Mesendoderm (in vitro differentiated cells): ENCODE results near the gene SPTAN1. TPM values are rescaled to one million over a fixed set of nuclear protein-coding genes. Genes with fewer than 3 reads are reported as not detected.
A peak's percentile ranks its signal among the peaks of the same experiment; 100 is the strongest.
"Not testable (repeated sequence)": the region's sequence is repeated elsewhere in the genome, so short reads cannot be mapped to it uniquely, and the experiment has no call there.

Experiments
- DNase-seq: peaks from one replicate; pipeline ENCODE4 v3.0.0; 2013
- H2AK5ac ChIP-seq: 2 replicates; pipeline ENCODE4 v1.6.1; 2013; ENCODE audit warnings: low read length, inconsistent platforms
- H2BK120ac ChIP-seq: 2 replicates; pipeline ENCODE4 v1.6.1; 2013; ENCODE audit warnings: low read depth, mild to moderate bottlenecking, low read length, moderate library complexity, mixed read lengths
- H2BK15ac ChIP-seq: replicated peaks from 2 replicates; pipeline ENCODE4 v1.6.1; 2013; ENCODE audit warnings: low read depth, mild to moderate bottlenecking, moderate library complexity
- H2BK5ac ChIP-seq: 2 replicates; pipeline ENCODE4 v1.6.1; 2013; ENCODE audit warnings: low read length, inconsistent platforms
- H3K18ac ChIP-seq: 2 replicates; pipeline ENCODE4 v1.6.1; 2013; ENCODE audit warnings: mild to moderate bottlenecking, low read length, mixed read lengths
- H3K23ac ChIP-seq: one replicate; pipeline ENCODE4 v1.6.1; 2013; ENCODE audit warnings: low read length
- H3K27ac ChIP-seq: 2 replicates; pipeline ENCODE4 v1.5.1; 2013; ENCODE audit warnings: low read depth, mild to moderate bottlenecking, inconsistent platforms, low read length, moderate library complexity
- H3K27me3 ChIP-seq: 2 replicates; pipeline ENCODE4 v1.6.1; 2013; ENCODE audit warnings: low read length, control low read depth, mild to moderate bottlenecking, inconsistent platforms; ENCODE audit not compliant: insufficient read depth, poor library complexity
- H3K36me3 ChIP-seq: 2 replicates; pipeline ENCODE4 v1.6.1; 2013; ENCODE audit warnings: low read length, inconsistent platforms; ENCODE audit not compliant: control insufficient read depth, insufficient read depth
- H3K4ac ChIP-seq: one replicate; pipeline ENCODE4 v1.6.1; 2013; ENCODE audit warnings: low read depth, mild to moderate bottlenecking, low read length, moderate library complexity
- H3K4me1 ChIP-seq: 2 replicates; pipeline ENCODE4 v1.6.1; 2013; ENCODE audit warnings: low read depth, low read length, inconsistent platforms; ENCODE audit not compliant: control insufficient read depth
- H3K4me2 ChIP-seq: 2 replicates; pipeline ENCODE4 v1.6.1; 2013; ENCODE audit warnings: low read length
- H3K4me3 ChIP-seq: 2 replicates; pipeline ENCODE4 v1.5.1; 2013; ENCODE audit warnings: mild to moderate bottlenecking, low read length
- H3K56ac ChIP-seq: one replicate; pipeline ENCODE4 v1.6.1; 2013; ENCODE audit warnings: low read length
- H3K79me1 ChIP-seq: 2 replicates; pipeline ENCODE4 v1.6.1; 2013; ENCODE audit warnings: low read length, inconsistent platforms
- H3K79me2 ChIP-seq: 2 replicates; pipeline ENCODE4 v1.6.1; 2013; ENCODE audit warnings: mild to moderate bottlenecking, low read length; ENCODE audit not compliant: control insufficient read depth, insufficient read depth
- H3K9ac ChIP-seq: 2 replicates; pipeline ENCODE4 v1.6.1; 2013; ENCODE audit warnings: low read length, inconsistent platforms
- H4K5ac ChIP-seq: one replicate; pipeline ENCODE4 v1.6.1; 2013; ENCODE audit warnings: low read length
- H4K8ac ChIP-seq: one replicate; pipeline ENCODE4 v1.6.1; 2013; ENCODE audit warnings: low read depth, mild to moderate bottlenecking, control low read depth, low read length, moderate library complexity
- WGBS: extraction: QIAGEN DNeasy Blood & Tissue Kit; methylation state at CpG from one replicate; pipeline ENCODE4 v1.1.7; 2013; ENCODE audit warnings: low lambda C conversion rate, missing lambda C conversion rate; ENCODE audit not compliant: insufficient coverage; ENCODE audit errors: extremely low coverage; 5-methylcytosine and 5-hydroxymethylcytosine counted together
- polyA plus RNA-seq, 2 experiments: library from polyadenylated mRNA; stranded (reverse); fragments of 200-250 nt; gene quantifications; one replicate each; pipeline ENCODE4 v1.2.3, GENCODE V29; 2013

Gene SPTAN1
- 107 TPM for polyA plus RNA-seq (2013, experiment 1 of 2)
- 104 TPM for polyA plus RNA-seq (2013, experiment 2 of 2)

GRCh38 chr9:128552153-128552743, at the start of gene SPTAN1:
Gene SPTAN1 (plus strand): TSS chr9:128552587. CDS start chr9:128566741, 14,154 bp downstream.
- peaks cover 5% of the 10 kb centered on the region for H3K79me1 ChIP-seq
- peak within 1 kb of the TSS; percentile 73 for H3K4me3 ChIP-seq
- peaks cover 13% of the 10 kb centered on the region for H3K4me1 ChIP-seq
- no peaks in the 10 kb centered on the region for H3K36me3 ChIP-seq
- H3K23ac ChIP-seq = no peak within 1 kb of the TSS
- H3K9ac ChIP-seq = peak within 1 kb of the TSS; percentile 86
- no peaks in the 10 kb centered on the region for H3K27me3 ChIP-seq
- H3K56ac ChIP-seq = peak within 1 kb of the TSS; percentile 98
- H2BK120ac ChIP-seq = peak within 1 kb of the TSS; percentile 61
- H2BK15ac ChIP-seq = peak within 1 kb of the TSS; percentile 41
- peak within 1 kb of the TSS; percentile 96 for H3K27ac ChIP-seq
- peaks cover 38% of the 10 kb centered on the region for H3K79me2 ChIP-seq
- H3K18ac ChIP-seq = peak within 1 kb of the TSS; percentile 99
- H4K8ac ChIP-seq = peak within 1 kb of the TSS; percentile 87
- peak within 1 kb of the TSS; percentile 73 for H3K4me2 ChIP-seq
- no peak within 1 kb of the TSS for H2AK5ac ChIP-seq
- peak within 1 kb of the TSS; percentile 47 for H2BK5ac ChIP-seq
- no peak within 1 kb of the TSS for H4K5ac ChIP-seq
- peak within 1 kb of the TSS; percentile 74 for H3K4ac ChIP-seq
- no CpG with 5 or more reads among the region's 81 CpGs for WGBS
- peak; percentile 92 for DNase-seq

- H3K18ac ChIP-seq, H3K4me3 ChIP-seq: not testable (repeated sequence)
- WGBS = no CpG with 5 or more reads among the region's 14 CpGs
Observed at GRCh38 chr9:128503415-128503825, 49.0 kb upstream of the SPTAN1 start.

GRCh38 chr9:128503870-128504269, 48.5 kb upstream of the SPTAN1 start:
- peak overlapping the region; percentile 84 for H3K9ac ChIP-seq
- H2AK5ac ChIP-seq = no peak overlapping the region
- no peak overlapping the region for H3K27ac ChIP-seq
- H3K4ac ChIP-seq = no peak overlapping the region
- no peak overlapping the region for H3K18ac ChIP-seq
- H2BK120ac ChIP-seq = no peak overlapping the region
- no peak overlapping the region for H3K4me2 ChIP-seq
- no peak for DNase-seq
- no peak overlapping the region for H2BK15ac ChIP-seq
- peaks cover 2% of the 10 kb centered on the region for H3K79me1 ChIP-seq
- H3K79me2 ChIP-seq = no peaks in the 10 kb centered on the region
- H2BK5ac ChIP-seq = no peak overlapping the region
- H4K5ac ChIP-seq = no peak overlapping the region
- no peak overlapping the region for H3K4me3 ChIP-seq
- no peak overlapping the region for H4K8ac ChIP-seq
- H3K23ac ChIP-seq = no peak overlapping the region
- H3K27me3 ChIP-seq = no peaks in the 10 kb centered on the region
- H3K56ac ChIP-seq = peak overlapping the region; percentile 76
- WGBS = no CpG with 5 or more reads among the region's 11 CpGs
- peaks cover 1% of the 10 kb centered on the region for H3K36me3 ChIP-seq
- no peaks in the 10 kb centered on the region for H3K4me1 ChIP-seq

More at GRCh38 chr9:128503415-128503825, 49.0 kb upstream of the SPTAN1 start:
- not testable (repeated sequence) for H2BK120ac ChIP-seq, H3K9ac ChIP-seq, H2AK5ac ChIP-seq, H2BK5ac ChIP-seq, H3K56ac ChIP-seq, H3K27ac ChIP-seq, H3K79me2 ChIP-seq, H3K27me3 ChIP-seq, H3K79me1 ChIP-seq, H3K23ac ChIP-seq, H4K5ac ChIP-seq, H3K36me3 ChIP-seq, H3K4ac ChIP-seq, H4K8ac ChIP-seq, DNase-seq, H3K4me2 ChIP-seq, H3K4me1 ChIP-seq, H2BK15ac ChIP-seq

- WGBS = no CpG with 5 or more reads among the region's 64 CpGs
- Histone ChIP-seq H3K27ac (no peak within 1 kb of the TSS), H4K8ac (no peak within 1 kb of the TSS), H3K4me1 (no peaks in the 10 kb centered on the region), H3K4ac (no peak within 1 kb of the TSS), H3K9ac (peak within 1 kb of the TSS; percentile 91), H3K27me3 (no peaks in the 10 kb centered on the region), H3K79me1 (peaks cover 2% of the 10 kb centered on the region), H2BK15ac (no peak within 1 kb of the TSS), H3K56ac (peak within 1 kb of the TSS; percentile 95), H2AK5ac (no peak within 1 kb of the TSS), H3K23ac (no peak within 1 kb of the TSS), H3K79me2 (no peaks in the 10 kb centered on the region), H2BK5ac (no peak within 1 kb of the TSS), H4K5ac (no peak within 1 kb of the TSS), H3K18ac (no peak within 1 kb of the TSS), H2BK120ac (no peak within 1 kb of the TSS), H3K36me3 (no peaks in the 10 kb centered on the region), H3K4me2 (peak within 1 kb of the TSS; percentile 78), H3K4me3 (peak within 1 kb of the TSS; percentile 89)
- peak; percentile 94 for DNase-seq
Observed at GRCh38 chr9:128504485-128505413, 47.6 kb upstream of the SPTAN1 start, which contains the start of gene GLE1. Gene GLE1 (plus strand): TSS chr9:128504719. CDS start chr9:128504806, 87 bp downstream.

- Histone ChIP-seq H4K8ac (no peak overlapping the region), H2BK15ac (no peak overlapping the region), H3K23ac (no peak overlapping the region), H3K56ac (peak overlapping the region; percentile 95), H2BK5ac (no peak overlapping the region), H3K9ac (peak overlapping the region; percentile 91), H3K18ac (no peak overlapping the region), H4K5ac (no peak overlapping the region), H3K27me3 (no peaks in the 10 kb centered on the region), H3K4me2 (peak overlapping the region; percentile 78), H3K79me1 (peaks cover 2% of the 10 kb centered on the region), H2BK120ac (no peak overlapping the region), H3K36me3 (no peaks in the 10 kb centered on the region), H3K79me2 (no peaks in the 10 kb centered on the region), H3K4ac (no peak overlapping the region), H3K4me3 (no peak overlapping the region), H3K27ac (no peak overlapping the region), H2AK5ac (no peak overlapping the region), H3K4me1 (no peaks in the 10 kb centered on the region)
- no CpG with 5 or more reads among the region's 6 CpGs for WGBS
- peak; percentile 69 for DNase-seq
Observed at GRCh38 chr9:128505414-128505765, 47.0 kb upstream of the SPTAN1 start.
